GM12878 (cell line): ENCODE measurements around the gene MIPOL1. TPM values are rescaled to one million over a fixed set of nuclear protein-coding genes. Genes with fewer than 3 reads are reported as not detected.

ENCODE experiments used
- ATAC-seq: fragments of 200-7000 bp; cut with Tn5 transposase; 3 replicates; pipeline ENCODE4 v1.9.1; 2020; ENCODE audit warnings: mild to moderate bottlenecking, moderate library complexity
- BruUV-seq: library from RNA; stranded (reverse); fragments of 400-500 nt; replicated peaks from 2 replicates; lab custom pipeline; 2021; lab: Mats Ljungman, UMichigan
- CTCF ChIA-PET: fragments of 300-600 bp; sonication (Branson Sonifier 250); formaldehyde crosslinking; extraction: SDS; loops from one replicate; lab custom pipeline; 2021; ENCODE audit warnings: inconsistent platforms; lab: Yijun Ruan, JAX
- POLR2A ChIA-PET: fragments of 350-600 bp; formaldehyde crosslinking; extraction: SDS; loops from one replicate; lab custom pipeline; 2021; ENCODE audit warnings: inconsistent platforms; lab: Charles Lee
- RAD21 ChIA-PET: fragments of 300-600 bp; sonication (Branson Sonifier 250); formaldehyde crosslinking; loops from one replicate; lab custom pipeline; 2023; ENCODE audit warnings: antibody characterized with exemption; ENCODE audit not compliant: unreplicated experiment; lab: Charles Lee
- SMC1A ChIA-PET: fragments of 300-600 bp; sonication (Branson Sonifier 250); formaldehyde crosslinking; loops from one replicate; lab custom pipeline; 2023; ENCODE audit not compliant: unreplicated experiment, uncharacterized antibody; lab: Charles Lee
- DNase-seq: peaks from one replicate; pipeline ENCODE4 v3.0.0-alpha.2; 2011; ENCODE audit warnings: low read depth, low spot score
- FAIRE-seq: peaks from 3 replicates; lab custom pipeline; 2011; peaks lifted over from hg19 to GRCh38; lab: Jason Lieb, UNC
- H2AFZ ChIP-seq: 2 replicates; pipeline ENCODE4 v1.6.0; 2011; ENCODE audit warnings: low read depth, low read length, control low read depth; ENCODE audit not compliant: control insufficient read depth
- H3K27ac ChIP-seq: 2 replicates; pipeline ENCODE4 v1.5.1; 2011; ENCODE audit warnings: control low read depth; ENCODE audit not compliant: control insufficient read depth, insufficient read depth
- H3K27me3 ChIP-seq, 2 experiments: replicated peaks in 1 of 2; 2 replicates each; pipeline versions ENCODE4 v1.6.0 to v1.6.1; 2011; ENCODE audit warnings: low read length in 1 of 2; ENCODE audit not compliant: control insufficient read depth in 2 of 2, insufficient read depth in 2 of 2
- H3K36me3 ChIP-seq, 2 experiments: 2 replicates each; pipeline ENCODE4 v1.5.1; 2011; ENCODE audit warnings: low read length in 1 of 2; ENCODE audit not compliant: control insufficient read depth in 2 of 2, insufficient read depth in 2 of 2
- H3K4me1 ChIP-seq: 2 replicates; pipeline ENCODE4 v1.6.1; 2011; ENCODE audit warnings: mild to moderate bottlenecking, low read length, moderate library complexity, mixed read lengths; ENCODE audit not compliant: control insufficient read depth, insufficient read depth
- H3K4me2 ChIP-seq: 2 replicates; pipeline ENCODE4 v1.6.0; 2011; ENCODE audit warnings: control low read depth; ENCODE audit not compliant: control insufficient read depth, insufficient read depth
- H3K4me3 ChIP-seq: fragments of 200-600 bp; sonication (generic); 2 replicates; pipeline ENCODE4 v1.5.1; 2016
- H3K79me2 ChIP-seq: 2 replicates; pipeline ENCODE4 v1.6.0; 2011; ENCODE audit warnings: low read length; ENCODE audit not compliant: control insufficient read depth, insufficient read depth
- H3K9ac ChIP-seq: 2 replicates; pipeline ENCODE4 v1.8.0; 2011; ENCODE audit warnings: low read length, control low read depth, mixed read lengths; ENCODE audit not compliant: control insufficient read depth, insufficient read depth
- H3K9me3 ChIP-seq: replicated peaks from 3 replicates; pipeline ENCODE4 v1.5.1; 2011; ENCODE audit warnings: mild to moderate bottlenecking, low read length; ENCODE audit not compliant: control insufficient read depth, insufficient read depth
- H4K20me1 ChIP-seq: 2 replicates; pipeline ENCODE4 v1.6.0; 2011; ENCODE audit not compliant: control insufficient read depth, insufficient read depth
- ATF7 ChIP-seq: fragments of 450-650 bp; IDR thresholded peaks from 2 replicates; pipeline ENCODE4 v1.6.1; 2016; ENCODE audit warnings: low read depth, mild to moderate bottlenecking
- HCFC1 ChIP-seq: fragments of 150-350 bp; IDR thresholded peaks from 2 replicates; pipeline ENCODE4 v1.6.1; 2014; ENCODE audit warnings: low read length
- JUNB ChIP-seq: IDR thresholded peaks from 2 replicates; pipeline ENCODE4 v1.6.1; 2016; ENCODE audit warnings: antibody characterized with exemption, mild to moderate bottlenecking
- LARP7 ChIP-seq: fragments of 450-650 bp; IDR thresholded peaks from 2 replicates; pipeline ENCODE4 v1.6.1; 2017; ENCODE audit warnings: mild to moderate bottlenecking
- MEF2A ChIP-seq: IDR thresholded peaks from 2 replicates; pipeline ENCODE4 v1.6.1; 2011; ENCODE audit warnings: low read depth, mild to moderate bottlenecking, low read length, moderate library complexity; ENCODE audit not compliant: insufficient read depth
- MLLT1 ChIP-seq: fragments of 450-650 bp; IDR thresholded peaks from 2 replicates; pipeline ENCODE4 v1.6.1; 2016; ENCODE audit warnings: mild to moderate bottlenecking
- POLR2AphosphoS2 ChIP-seq: IDR thresholded peaks from 2 replicates; pipeline ENCODE4 v1.6.1; 2011; ENCODE audit warnings: low read depth, mild to moderate bottlenecking, low read length, improper control_type of control experiment, moderate library complexity
- PRDM15 ChIP-seq: fragments of 450-650 bp; formaldehyde crosslinking; IDR thresholded peaks from 2 replicates; pipeline ENCODE4 v1.4.0; 2020; ENCODE audit warnings: mild to moderate bottlenecking, moderate library complexity
- SMARCA5 ChIP-seq: fragments of 450-650 bp; IDR thresholded peaks from 2 replicates; pipeline ENCODE4 v1.6.1; 2017; ENCODE audit warnings: mild to moderate bottlenecking
- STAT1 ChIP-seq: fragments of 450-650 bp; conservative IDR thresholded peaks from 2 replicates; pipeline ENCODE4 v1.6.1; 2014; ENCODE audit warnings: antibody characterized with exemption, mild to moderate bottlenecking
- TAF1 ChIP-seq: IDR thresholded peaks from 2 replicates; pipeline ENCODE4 v1.6.1; 2011; ENCODE audit warnings: mild to moderate bottlenecking, low read depth, low read length, borderline replicate concordance
- TCF7 ChIP-seq: IDR thresholded peaks from 2 replicates; pipeline ENCODE4 v1.6.1; 2014; ENCODE audit warnings: antibody characterized with exemption, borderline replicate concordance
- ZBED1 ChIP-seq: IDR thresholded peaks from 2 replicates; pipeline ENCODE4 v1.6.1; 2016; ENCODE audit warnings: borderline replicate concordance
- WGBS: methylation state at CpG from one replicate; pipeline ENCODE4 v1.1.6; 2016; ENCODE audit warnings: low lambda C conversion rate; ENCODE audit not compliant: insufficient replicate concordance, insufficient coverage; ENCODE audit errors: missing lambda C conversion rate; 5-methylcytosine and 5-hydroxymethylcytosine counted together
- in situ Hi-C: fragments of 300-500 bp; cut with MboI; formaldehyde crosslinking; loops from 9 replicates; pipeline ENCODE4 v1.14.3; 2018; ENCODE audit warnings: mixed read lengths
- intact Hi-C: fragments of 100-400 bp; cut with micrococcal nuclease; formaldehyde crosslinking; loops from one replicate; pipeline ENCODE4 v1.14.2; 2022; ENCODE audit not compliant: unreplicated experiment
- polyA plus RNA-seq, 11 experiments: library from polyadenylated mRNA; depleted of rRNA in 4 of 11; unstranded in 6 of 11; stranded (reverse) in 5 of 11; fragments of >200 nt; fragmentation: Nextera tagmentation in 4 of 11; fragmentation: Illumina TruSeq in 1 of 11; extraction: Ambion mirVana in 4 of 11; extraction: Trizol in 1 of 11; gene quantifications; 1 replicate in 1 of 11; 2 replicates in 10 of 11; pipeline versions ENCODE4 v1.2.1 to v1.2.3, GENCODE V29; 2011 to 2016; ENCODE audit warnings: inconsistent platforms in 2 of 11, missing spikeins in 2 of 11, low read depth in 1 of 11
- total RNA-seq, 4 experiments: library from RNA; depleted of rRNA in 3 of 4; stranded (reverse); fragments of >200 nt in 3 of 4; fragmentation: Illumina TruSeq in 1 of 4; extraction: Trizol in 1 of 4; gene quantifications; 2 replicates each; pipeline versions ENCODE4 v1.2.1 to v1.2.3, GENCODE V29; 2013 to 2021

The MIPOL1 gene
- total and polyA plus RNA-seq, 10 of the 15 experiments (the other 5 are each of a cell fraction or from before 2014, with no cell fraction given): 0.06 TPM; not detected in 9

- no peak for TF ChIP-seq TCF7
- no peak for TF ChIP-seq ATF7
These were observed 56.2 kb downstream of the MIPOL1 start (continued) for GRCh38 chr14:37253905-37254304.

GRCh38 chr14:37254411-37254947 is 56.7 kb downstream of the MIPOL1 start:
- 2% methylated on average over 3 of the region's 3 CpGs for WGBS
- SMC1A ChIA-PET: no interaction called here
- no peaks in the 10 kb centered on the region for H3K79me2 ChIP-seq
- no peak overlapping the region for H2AFZ ChIP-seq
- intact Hi-C loops (no loop called here), in situ Hi-C loops (no loop called here)
- H3K9ac ChIP-seq: no peak overlapping the region
- TF ChIP-seq ATF7: no peak
- TF ChIP-seq LARP7: no peak
- no peak for TF ChIP-seq MLLT1
- no peak for TF ChIP-seq TAF1
- no peak for TF ChIP-seq JUNB
- TF ChIP-seq MEF2A: no peak
- TF ChIP-seq PRDM15 (CRISPR knock-in tag): no peak
- TF ChIP-seq STAT1: no peak
- no peak for TF ChIP-seq ZBED1
- TF ChIP-seq POLR2AphosphoS2: no peak
- no peak for TF ChIP-seq SMARCA5
- TF ChIP-seq HCFC1: no peak
- no peaks in the 10 kb centered on the region for H4K20me1 ChIP-seq
- DNase-seq (no peak), FAIRE-seq (no peak), ATAC-seq (no peak)
- CTCF ChIA-PET: interaction anchor here (1.6 to 1.7 kb wide), 2 partner anchors 8 to 24 kb away, joined by 6 to 7 read pairs; no protein-coding TSS in a partner anchor
- H3K4me2 ChIP-seq: no peak overlapping the region
- no peak overlapping the region for H3K4me3 ChIP-seq
- H3K36me3 ChIP-seq: no peaks in the 10 kb centered on the region
- RAD21 ChIA-PET: no interaction called here
- POLR2A ChIA-PET: no interaction called here
- H3K4me1 ChIP-seq: no peaks in the 10 kb centered on the region
- BruUV-seq: no TSS peak
- no peak overlapping the region for H3K27ac ChIP-seq
- H3K9me3 ChIP-seq: no peaks in the 10 kb centered on the region
- no peaks in the 10 kb centered on the region for H3K27me3 ChIP-seq
